HG02642 (cell line): Measurements from ENCODE around the gene MYBPHL.
A peak's percentile ranks its signal among the peaks of the same experiment; 100 is the strongest.

Experiments
- ATAC-seq: cut with Tn5 transposase; IDR thresholded peaks from one replicate; pipeline ENCODE4 v1.9.1; 2021; ENCODE audit warnings: mild to moderate bottlenecking; ENCODE audit not compliant: unreplicated experiment, poor library complexity

The MYBPHL gene

GRCh38 chr1:109281680-109282496 lies 24.9 kb downstream of the MYBPHL start:
- ATAC-seq = no peak

GRCh38 chr1:109280862-109281261 lies 25.9 kb downstream of the MYBPHL start:
- ATAC-seq = no peak

GRCh38 chr1:109279615-109280278 lies 27.1 kb downstream of the MYBPHL start:
- no peak for ATAC-seq

- ATAC-seq = peak; percentile 78
These were observed 29.2 kb downstream of the MYBPHL start for GRCh38 chr1:109277434-109278204.

GRCh38 chr1:109275706-109276345 lies 31.0 kb downstream of the MYBPHL start:
- no peak for ATAC-seq

- ATAC-seq = no peak
These were observed 32.0 kb downstream of the MYBPHL start for GRCh38 chr1:109274533-109275476.

GRCh38 chr1:109273570-109274288 lies 33.1 kb downstream of the MYBPHL start:
- ATAC-seq = no peak

GRCh38 chr1:109272831-109273547 lies 33.8 kb downstream of the MYBPHL start:
- no peak for ATAC-seq

- ATAC-seq = no peak
These were observed 34.6 kb downstream of the MYBPHL start for GRCh38 chr1:109272021-109272799.

GRCh38 chr1:109271458-109271857 lies 35.4 kb downstream of the MYBPHL start:
- ATAC-seq = no peak

GRCh38 chr1:109270623-109271317 lies 36.0 kb downstream of the MYBPHL start:
- ATAC-seq = no peak

- ATAC-seq = no peak
These were observed 36.7 kb downstream of the MYBPHL start for GRCh38 chr1:109269981-109270622.

GRCh38 chr1:109269212-109269980 lies 37.4 kb downstream of the MYBPHL start:
- no peak for ATAC-seq

GRCh38 chr1:109268431-109269211 lies 38.2 kb downstream of the MYBPHL start:
- ATAC-seq = no peak

- no peak for ATAC-seq
These were observed 39.0 kb downstream of the MYBPHL start for GRCh38 chr1:109267743-109268300.
